Adrenal gland (tissue), 19 donors: ENCODE measurements around the gene ALDH7A1. TPM values are rescaled to one million over a fixed set of nuclear protein-coding genes. Genes with fewer than 3 reads are reported as not detected.

Experiments
- DNase-seq, 7 donors: peaks; one replicate each; pipeline ENCODE4 v3.0.0-alpha.2; 2019 to 2020
- H3K27ac ChIP-seq, 5 donors: fragments of 200-600 bp; sonication (generic) in 4 of 5; 1 replicate in 3 of 5; 2 replicates in 2 of 5; pipeline versions ENCODE4 v1.5.1 to v1.8.0; 2016 to 2020; ENCODE audit warnings: mild to moderate bottlenecking in 1 of 5
- H3K27me3 ChIP-seq: fragments of 200-600 bp; 2 replicates; pipeline ENCODE4 v1.8.0; 2021
- H3K36me3 ChIP-seq, 2 donors: fragments of 200-600 bp; replicated peaks in 1 of 2; 1 replicate in 1 of 2; 2 replicates in 1 of 2; pipeline versions ENCODE4 v1.5.1 to v1.8.0; 2018 to 2022
- H3K4me1 ChIP-seq, 2 donors: fragments of 200-600 bp; replicated peaks in 1 of 2; 1 replicate in 1 of 2; 2 replicates in 1 of 2; pipeline versions ENCODE4 v1.5.1 to v1.8.0; 2018 to 2021
- H3K4me3 ChIP-seq, 4 donors: fragments of 200-600 bp; sonication (generic) in 3 of 4; one replicate each; pipeline ENCODE4 v1.5.1; 2016 to 2018
- H3K9me3 ChIP-seq, 3 donors: fragments of 200-600 bp; sonication (generic) in 1 of 3; replicated peaks in 1 of 3; 1 replicate in 2 of 3; 2 replicates in 1 of 3; pipeline versions ENCODE4 v1.5.1 to v1.8.0; 2016 to 2021
- POLR2A ChIP-seq, 2 donors: fragments of 450-650 bp; IDR thresholded peaks; one replicate each; pipeline ENCODE4 v1.6.1; 2017; ENCODE audit warnings: antibody characterized with exemption in 2 of 2, mild to moderate bottlenecking in 2 of 2, moderate library complexity in 1 of 2
- WGBS, 4 donors: extraction: QIAGEN DNeasy Blood & Tissue Kit in 2 of 4; methylation state at CpG; one replicate each; pipeline versions ENCODE4 v1.1.5 to v1.1.7; 2013 to 2017; 5-methylcytosine and 5-hydroxymethylcytosine counted together
- intact Hi-C, 2 donors: fragments of 100-400 bp; cut with DNase I; formaldehyde crosslinking; loops; one replicate each; pipeline versions ENCODE4 v1.14.1 to v1.15.0; 2022 to 2023
- long read RNA-seq, 10 donors: library from polyadenylated mRNA in 3 of 10; unstranded in 2 of 10; stranded (forward) in 1 of 10; transcript quantifications; one replicate each; pipeline ENCODE4 v2.0.0 and lab custom pipeline, GENCODE V29; 2021 to 2026
- polyA plus RNA-seq, 3 donors: library from polyadenylated mRNA; stranded (reverse); fragments of 200-250 nt in 2 of 3; fragments of 350-450 nt in 1 of 3; fragmentation: Illumina TruSeq in 1 of 3; extraction: RNeasy Lipid Tissue Mini Kit (QIAGEN cat#74804) in 1 of 3; gene quantifications; one replicate each; pipeline ENCODE4 v1.2.3, GENCODE V29; 2013 to 2014
- total RNA-seq, 9 donors: library from RNA; depleted of rRNA in 4 of 9; stranded (reverse); fragments of >200 nt in 4 of 9; fragments of 120-200 nt in 1 of 9; fragmentation: NEBNext Ultra II Directional in 1 of 9; extraction: Animal tissue kit (Norgen Biotek cat#: 25700) in 1 of 9; gene quantifications; one replicate each; pipeline versions ENCODE4 v1.1.0 to v1.2.4, GENCODE V29; 2013 to 2023
- TF ChIP-seq, protein P1 (sequence below), 6 experiments: fragments of 450-650 bp in 4 of 6; fragments of 200-600 bp in 2 of 6; sonication (generic) in 1 of 6; IDR thresholded peaks; 1 replicate in 5 of 6; 2 replicates in 1 of 6; pipeline versions ENCODE4 v1.5.1 to v1.8.0; 2016 to 2021; ENCODE audit warnings: antibody characterized with exemption in 6 of 6, mild to moderate bottlenecking in 2 of 6, moderate library complexity in 1 of 6
- donor health status: healthy with polysubstance abuse.
- donor health status: Bipolar disorder and iron deficiency.
- donor health status: DM: yes; HTN: yes; CAD: no.
- donor health status: DM: no; HTN: no; CAD: no.
- donor health status: DM: no; HTN: no; CAD: no.
- donor health status: DM: yes; HTN: yes; CAD: no.

Gene ALDH7A1
- total RNA-seq (100 to 1,000 TPM in 1 of 9 donors, 10 to 100 TPM in 8; 34.6 to 112 (median 55.3) TPM), polyA plus RNA-seq (100 to 1,000 TPM in 1 of 3 donors, 10 to 100 TPM in 2; 68.1 to 110 (median 91.7) TPM)
- long read RNA-seq, donor 1, full-length matches to known transcripts = 22 of 30 reads
- long read RNA-seq, donor 1, partial matches to known transcripts = 8 of 30 reads
- long read RNA-seq, donor 1, other reads (novel, unspliced or antisense) = 0 of 30 reads
- long read RNA-seq, donor 2, full-length matches to known transcripts = 11 of 21 reads
- long read RNA-seq, donor 2, partial matches to known transcripts = 10 of 21 reads
- long read RNA-seq, donor 2, other reads (novel, unspliced or antisense) = 0 of 21 reads
- long read RNA-seq, donor 3, full-length matches to known transcripts = 16 of 26 reads
- long read RNA-seq, donor 3, partial matches to known transcripts = 10 of 26 reads
- long read RNA-seq, donor 3, other reads (novel, unspliced or antisense) = 0 of 26 reads
- long read RNA-seq, donor 4, full-length matches to known transcripts = 46 of 53 reads
- long read RNA-seq, donor 4, partial matches to known transcripts = 3 of 53 reads
- long read RNA-seq, donor 4, other reads (novel, unspliced or antisense) = 4 of 53 reads
- long read RNA-seq, donor 5, full-length matches to known transcripts = 102 of 112 reads
- long read RNA-seq, donor 5, partial matches to known transcripts = 8 of 112 reads
- long read RNA-seq, donor 5, other reads (novel, unspliced or antisense) = 2 of 112 reads
- long read RNA-seq, donor 6, full-length matches to known transcripts = 33 of 38 reads
- long read RNA-seq, donor 6, partial matches to known transcripts = 3 of 38 reads
- long read RNA-seq, donor 6, other reads (novel, unspliced or antisense) = 2 of 38 reads
- long read RNA-seq, donor 7, full-length matches to known transcripts = 8 of 15 reads
- long read RNA-seq, donor 7, partial matches to known transcripts = 7 of 15 reads
- long read RNA-seq, donor 7, other reads (novel, unspliced or antisense) = 0 of 15 reads
- long read RNA-seq, donor 8, full-length matches to known transcripts = 24 of 36 reads
- long read RNA-seq, donor 8, partial matches to known transcripts = 12 of 36 reads
- long read RNA-seq, donor 8, other reads (novel, unspliced or antisense) = 0 of 36 reads
- long read RNA-seq, donor 9, full-length matches to known transcripts = 16 of 24 reads
- long read RNA-seq, donor 9, partial matches to known transcripts = 8 of 24 reads
- long read RNA-seq, donor 9, other reads (novel, unspliced or antisense) = 0 of 24 reads
- long read RNA-seq, donor 10, full-length matches to known transcripts = 4 of 9 reads
- long read RNA-seq, donor 10, partial matches to known transcripts = 5 of 9 reads
- long read RNA-seq, donor 10, other reads (novel, unspliced or antisense) = 0 of 9 reads

DNA sequence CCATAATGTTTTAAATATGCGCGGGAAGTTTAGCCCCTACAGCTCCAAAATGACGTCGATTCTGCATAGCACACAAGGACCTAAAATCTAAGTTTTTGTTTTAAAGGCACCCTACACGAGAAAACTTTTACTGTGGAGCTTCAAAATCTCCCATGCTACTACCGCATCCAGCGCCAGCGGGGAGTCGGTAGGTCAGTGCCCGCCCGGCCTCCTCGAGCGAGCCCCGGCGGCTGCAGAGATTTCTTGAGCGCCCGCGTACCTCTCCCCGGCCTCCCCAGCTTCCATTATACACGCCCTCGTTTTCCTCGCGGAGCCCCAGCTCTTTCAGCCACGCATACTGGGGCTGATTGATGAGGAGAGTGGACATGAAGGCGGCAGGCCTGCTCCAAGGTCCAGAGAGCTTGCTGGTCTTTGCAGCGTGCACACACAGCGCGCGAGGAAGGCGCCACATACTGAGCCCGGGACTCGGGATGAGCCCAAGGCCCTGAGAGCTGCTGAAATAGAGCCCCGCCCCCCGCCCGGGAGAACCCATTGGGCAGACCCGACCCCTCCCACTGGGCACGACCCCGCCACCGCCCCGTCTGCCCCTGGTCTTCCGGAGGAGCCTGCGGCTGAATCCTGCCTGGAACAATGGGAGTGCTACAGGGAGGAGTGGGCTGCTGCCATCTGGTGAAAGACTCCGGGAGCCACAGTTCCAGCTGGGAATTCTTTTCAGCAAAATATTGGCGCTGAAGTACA lies at the start of gene ALDH7A1:
Gene ALDH7A1 (minus strand): TSS at position 472 of the 738 bp plus-strand sequence. CDS start 21 bp downstream, at position 451.
- peak within 1 kb of the TSS in 4 of 5 donors; percentile 9 to 88 (median 74) for H3K27ac ChIP-seq
- peaks cover 3 to 13% of the 10 kb centered on the region in 2 donors for H3K4me1 ChIP-seq
- no peaks in the 10 kb centered on the region for H3K9me3 ChIP-seq
- TF ChIP-seq, protein P1, sequence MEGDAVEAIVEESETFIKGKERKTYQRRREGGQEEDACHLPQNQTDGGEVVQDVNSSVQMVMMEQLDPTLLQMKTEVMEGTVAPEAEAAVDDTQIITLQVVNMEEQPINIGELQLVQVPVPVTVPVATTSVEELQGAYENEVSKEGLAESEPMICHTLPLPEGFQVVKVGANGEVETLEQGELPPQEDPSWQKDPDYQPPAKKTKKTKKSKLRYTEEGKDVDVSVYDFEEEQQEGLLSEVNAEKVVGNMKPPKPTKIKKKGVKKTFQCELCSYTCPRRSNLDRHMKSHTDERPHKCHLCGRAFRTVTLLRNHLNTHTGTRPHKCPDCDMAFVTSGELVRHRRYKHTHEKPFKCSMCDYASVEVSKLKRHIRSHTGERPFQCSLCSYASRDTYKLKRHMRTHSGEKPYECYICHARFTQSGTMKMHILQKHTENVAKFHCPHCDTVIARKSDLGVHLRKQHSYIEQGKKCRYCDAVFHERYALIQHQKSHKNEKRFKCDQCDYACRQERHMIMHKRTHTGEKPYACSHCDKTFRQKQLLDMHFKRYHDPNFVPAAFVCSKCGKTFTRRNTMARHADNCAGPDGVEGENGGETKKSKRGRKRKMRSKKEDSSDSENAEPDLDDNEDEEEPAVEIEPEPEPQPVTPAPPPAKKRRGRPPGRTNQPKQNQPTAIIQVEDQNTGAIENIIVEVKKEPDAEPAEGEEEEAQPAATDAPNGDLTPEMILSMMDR (IDR thresholded peaks at IDR 0.05) = peak in 5 of 6 experiments; percentile 8 to 52 (median 41)
- TF ChIP-seq POLR2A (IDR thresholded peaks at IDR 0.05) = peak; percentile 42 to 82
- H3K36me3 ChIP-seq = peaks cover 0 to 10% of the 10 kb centered on the region in 2 donors
- H3K27me3 ChIP-seq = no peaks in the 10 kb centered on the region
- intact Hi-C loops = loop anchor here (5.0 to 10.0 kb wide), 2 partner anchors 50 to 248 kb away; no protein-coding TSS in a partner anchor
- WGBS, 4 donors = 0 to 4% (median 0%) methylated on average over 8 to 44 of the region's 44 CpGs
- H3K4me3 ChIP-seq = peak within 1 kb of the TSS in 2 of 4 donors; percentile 50 to 66
- peak; percentile 90 to 97 (median 95) for DNase-seq

DNA sequence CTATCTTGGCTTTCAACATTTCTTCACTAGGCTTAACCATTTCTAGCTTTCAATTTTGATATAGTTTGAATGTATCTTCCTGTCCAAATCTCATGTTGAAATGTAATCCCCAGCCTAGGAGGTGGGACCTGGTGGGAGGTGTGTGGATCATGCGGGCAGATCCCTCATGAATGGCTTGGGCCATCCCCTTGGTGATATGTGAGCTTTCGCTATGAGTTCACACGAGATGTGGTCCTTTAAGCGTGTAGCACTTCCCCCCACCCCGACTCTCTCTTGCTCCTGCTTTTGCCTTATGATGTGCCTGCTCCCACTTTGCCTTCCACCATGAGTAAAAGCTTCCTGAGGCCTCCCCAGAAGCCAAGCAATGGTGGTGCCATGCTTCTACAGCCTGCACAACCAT lies 46.4 kb upstream of the ALDH7A1 start:
- no peaks in the 10 kb centered on the region for H3K4me1 ChIP-seq
- H3K27ac ChIP-seq = no peak overlapping the region
- no peaks in the 10 kb centered on the region for H3K36me3 ChIP-seq
- H3K4me3 ChIP-seq = no peak overlapping the region
- intact Hi-C loops = no loop called here
- no peaks in the 10 kb centered on the region for H3K9me3 ChIP-seq
- no peak for DNase-seq
- H3K27me3 ChIP-seq = no peaks in the 10 kb centered on the region
- TF ChIP-seq, protein P1 (IDR thresholded peaks at IDR 0.05) = no peak
- no peak for TF ChIP-seq POLR2A (IDR thresholded peaks at IDR 0.05)
- 88 to 95% (median 92%) methylated on average over 5 of the region's 5 CpGs for WGBS, 4 donors

DNA sequence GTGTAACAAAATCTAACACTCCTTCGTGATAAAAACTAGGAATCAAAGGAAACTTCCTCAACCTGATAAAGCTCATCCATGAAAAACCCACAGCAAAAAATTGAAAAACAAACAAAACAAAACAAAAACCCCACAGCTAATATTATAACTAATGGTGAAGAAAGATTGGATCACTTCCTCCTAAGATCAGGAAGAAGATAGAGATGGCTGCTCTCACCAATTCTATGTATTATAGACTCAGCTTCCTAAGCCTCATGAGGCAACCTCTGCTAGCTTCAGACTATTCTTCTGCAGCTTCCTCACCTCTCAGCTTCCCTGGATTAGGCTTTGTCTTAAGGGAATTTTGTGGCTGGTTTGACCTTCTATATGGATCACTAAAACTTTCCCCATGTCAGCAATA lies 45.8 kb upstream of the ALDH7A1 start:
- Histone ChIP-seq H3K27me3 (no peaks in the 10 kb centered on the region), H3K4me3 (no peak overlapping the region), H3K27ac (no peak overlapping the region), H3K9me3 (no peaks in the 10 kb centered on the region), H3K36me3 (no peaks in the 10 kb centered on the region), H3K4me1 (no peaks in the 10 kb centered on the region)
- intact Hi-C loops = no loop called here
- TF ChIP-seq, protein P1 (IDR thresholded peaks at IDR 0.05) = no peak
- no peak for TF ChIP-seq POLR2A (IDR thresholded peaks at IDR 0.05)
- 69 to 95% (median 86%) methylated on average over 1 of the region's 1 CpG for WGBS, 4 donors
- DNase-seq = no peak
